Thyroid gland (tissue), 4 donors: ENCODE results near the gene HLA-DRB1. TPM values are rescaled to one million over a fixed set of nuclear protein-coding genes. Genes with fewer than 3 reads are reported as not detected.
A peak's percentile ranks its signal among the peaks of the same experiment; 100 is the strongest.
"Not testable (repeated sequence)": the region's sequence is repeated elsewhere in the genome, so short reads cannot be mapped to it uniquely, and the experiment has no call there.

Experiments
- DNase-seq, 2 donors: peaks; one replicate each; pipeline ENCODE4 v3.0.0-alpha.2; 2019
- H3K27ac ChIP-seq, 3 donors: fragments of 200-600 bp; sonication (generic); 1 replicate in 2 of 3; 2 replicates in 1 of 3; pipeline ENCODE4 v1.5.1; 2016 to 2019; ENCODE audit warnings: mild to moderate bottlenecking in 1 of 3, moderate library complexity in 1 of 3
- H3K27me3 ChIP-seq: fragments of 200-600 bp; sonication (generic); one replicate; pipeline ENCODE4 v1.5.1; 2019
- H3K36me3 ChIP-seq, 2 donors: fragments of 200-600 bp; sonication (generic); one replicate each; pipeline ENCODE4 v1.5.1; 2016 to 2019
- H3K4me1 ChIP-seq, 2 donors: fragments of 200-600 bp; sonication (generic); one replicate each; pipeline ENCODE4 v1.5.1; 2017 to 2019
- H3K4me3 ChIP-seq, 3 donors: fragments of 200-600 bp; sonication (generic); replicated peaks in 1 of 3; 1 replicate in 2 of 3; 2 replicates in 1 of 3; pipeline ENCODE4 v1.5.1; 2016; ENCODE audit warnings: mild to moderate bottlenecking in 1 of 3
- H3K9me3 ChIP-seq: fragments of 200-600 bp; sonication (generic); one replicate; pipeline ENCODE4 v1.5.1; 2017
- CTCF ChIP-seq, 6 experiments: fragments of 200-600 bp in 3 of 6; fragments of 450-650 bp in 3 of 6; sonication (generic) in 3 of 6; IDR thresholded peaks; one replicate each; pipeline ENCODE4 v1.5.1; 2016 to 2019; ENCODE audit warnings: antibody characterized with exemption in 6 of 6, mild to moderate bottlenecking in 2 of 6, inconsistent platforms in 1 of 6, moderate library complexity in 1 of 6
- POLR2A ChIP-seq, 2 donors: fragments of 450-650 bp; IDR thresholded peaks; one replicate each; pipeline ENCODE4 v1.6.1; 2017; ENCODE audit warnings: antibody characterized with exemption in 2 of 2, mild to moderate bottlenecking in 2 of 2, moderate library complexity in 1 of 2
- WGBS, 2 donors: methylation state at CpG; one replicate each; pipeline ENCODE4 v1.1.5; 2017; 5-methylcytosine and 5-hydroxymethylcytosine counted together
- intact Hi-C: fragments of 100-400 bp; cut with DNase I; formaldehyde crosslinking; loops from one replicate; pipeline ENCODE4 v1.15.1; 2023
- total RNA-seq, 4 donors: library from RNA; depleted of rRNA; stranded (reverse); fragments of >200 nt; gene quantifications; one replicate each; pipeline ENCODE4 v1.2.3, GENCODE V29; 2016

Gene HLA-DRB1
- total RNA-seq, 4 donors from 2014 or later = 17.1 to 28.1 (median 22.8) TPM

GRCh38 chr6:32635526-32636123, 46.0 kb upstream of the HLA-DRB1 start:
- no peaks in the 10 kb centered on the region for H3K9me3 ChIP-seq
- WGBS, 2 donors = 42 to 47% methylated on average over 2 of the region's 2 CpGs
- intact Hi-C loops = no loop called here
- no peak for TF ChIP-seq POLR2A (IDR thresholded peaks at IDR 0.05)
- TF ChIP-seq CTCF (IDR thresholded peaks at IDR 0.05) = no peak
- H3K27me3 ChIP-seq = no peaks in the 10 kb centered on the region
- no peak overlapping the region for H3K4me3 ChIP-seq
- H3K4me1 ChIP-seq = no peaks in the 10 kb centered on the region
- no peak overlapping the region for H3K27ac ChIP-seq
- DNase-seq = no peak
- H3K36me3 ChIP-seq = no peaks in the 10 kb centered on the region

- H3K36me3 ChIP-seq, H3K9me3 ChIP-seq, intact Hi-C loops, H3K4me1 ChIP-seq, H3K27me3 ChIP-seq, H3K27ac ChIP-seq, H3K4me3 ChIP-seq, DNase-seq: not testable (repeated sequence)
- 64 to 96% methylated on average over 3 to 13 of the region's 13 CpGs for WGBS, 2 donors
Measured at GRCh38 chr6:32629793-32630192, 40.1 kb upstream of the HLA-DRB1 start.

- H3K9me3 ChIP-seq = no peaks in the 10 kb centered on the region
- TF ChIP-seq POLR2A (IDR thresholded peaks at IDR 0.05) = no peak
- no peaks in the 10 kb centered on the region for H3K27me3 ChIP-seq
- H3K36me3 ChIP-seq = no peaks in the 10 kb centered on the region
- H3K4me3 ChIP-seq = no peak overlapping the region
- peaks cover 0 to 4% of the 10 kb centered on the region in 2 donors for H3K4me1 ChIP-seq
- H3K27ac ChIP-seq = no peak overlapping the region
- intact Hi-C loops = no loop called here
- DNase-seq = peak in 1 of 2 donors; percentile 32
- 32 to 61% methylated on average over 3 of the region's 3 CpGs for WGBS, 2 donors
Measured at GRCh38 chr6:32627831-32628230, 38.2 kb upstream of the HLA-DRB1 start.

DNA sequence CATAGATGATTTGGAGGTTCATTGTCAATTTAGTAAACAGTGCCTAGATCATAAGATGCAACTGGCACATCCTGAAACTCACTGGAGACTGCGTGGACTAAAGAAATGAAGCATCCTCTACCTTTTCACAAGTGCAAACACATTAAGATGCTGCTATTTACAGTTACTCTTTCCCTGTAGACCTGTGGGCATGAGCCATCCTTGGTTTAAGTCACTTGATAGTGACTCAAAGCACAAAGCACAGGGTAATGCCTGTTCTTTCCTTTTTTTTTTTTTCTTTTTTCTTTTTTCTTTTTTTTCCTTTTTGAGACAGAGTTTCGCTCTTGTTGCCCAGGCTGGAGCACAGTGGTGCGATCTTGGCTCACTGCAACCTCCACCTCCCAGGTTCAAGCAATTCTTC, 37.6 kb upstream of the HLA-DRB1 start:
- no peak overlapping the region for H3K4me3 ChIP-seq
- H3K9me3 ChIP-seq = no peaks in the 10 kb centered on the region
- no peak overlapping the region for H3K27ac ChIP-seq
- peaks cover 0 to 4% of the 10 kb centered on the region in 2 donors for H3K4me1 ChIP-seq
- no peak for DNase-seq
- intact Hi-C loops = no loop called here
- H3K27me3 ChIP-seq = no peaks in the 10 kb centered on the region
- TF ChIP-seq CTCF (IDR thresholded peaks at IDR 0.05) (no peak), POLR2A (IDR thresholded peaks at IDR 0.05) (no peak)
- H3K36me3 ChIP-seq = no peaks in the 10 kb centered on the region
- WGBS, 2 donors = 0 to 63% methylated on average over 1 to 3 of the region's 3 CpGs

DNA sequence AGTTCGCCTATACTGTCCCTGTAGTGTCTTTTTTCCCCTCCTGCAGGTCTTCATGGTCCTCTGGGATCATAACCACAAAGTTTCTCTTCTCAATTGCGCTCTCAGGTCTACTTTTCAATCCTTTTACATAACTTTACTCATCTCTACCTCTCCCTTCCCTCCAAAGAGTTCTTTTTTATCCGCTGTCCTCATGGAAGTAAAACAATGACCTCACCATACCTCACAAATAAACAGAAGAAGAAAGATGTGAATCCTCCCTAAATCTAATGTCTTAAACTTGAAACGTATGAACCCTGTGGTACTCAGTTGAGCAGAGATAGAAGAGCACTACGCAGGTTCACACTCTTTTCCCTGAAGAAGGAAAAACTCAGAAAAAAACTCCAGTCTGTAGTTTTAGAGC, 35.5 kb upstream of the HLA-DRB1 start:
- Histone ChIP-seq H3K4me1 (peaks cover 0 to 4% of the 10 kb centered on the region in 2 donors), H3K27ac (no peak overlapping the region), H3K36me3 (no peaks in the 10 kb centered on the region), H3K9me3 (no peaks in the 10 kb centered on the region), H3K4me3 (no peak overlapping the region), H3K27me3 (no peaks in the 10 kb centered on the region)
- TF ChIP-seq POLR2A (IDR thresholded peaks at IDR 0.05) = no peak
- no peak for TF ChIP-seq CTCF (IDR thresholded peaks at IDR 0.05)
- intact Hi-C loops = no loop called here
- WGBS, 2 donors = 19 to 39% methylated on average over 5 of the region's 5 CpGs
- DNase-seq = no peak

- Histone ChIP-seq H3K4me3 (no peak overlapping the region), H3K36me3 (no peaks in the 10 kb centered on the region), H3K27me3 (no peaks in the 10 kb centered on the region), H3K4me1 (peaks cover 0 to 4% of the 10 kb centered on the region in 2 donors), H3K9me3 (no peaks in the 10 kb centered on the region), H3K27ac (no peak overlapping the region)
- intact Hi-C loops = no loop called here
- WGBS, 2 donors = 0% methylated on average over 1 to 2 of the region's 3 CpGs
- no peak for TF ChIP-seq POLR2A (IDR thresholded peaks at IDR 0.05)
- no peak for TF ChIP-seq CTCF (IDR thresholded peaks at IDR 0.05)
- no peak for DNase-seq
Measured at GRCh38 chr6:32624565-32624964, 34.9 kb upstream of the HLA-DRB1 start.
